Measurements from ENCODE around the gene GPR31. TPM values are rescaled to one million over a fixed set of nuclear protein-coding genes. Genes with fewer than 3 reads are reported as not detected.

The GPR31 gene
- total RNA-seq, 1 donor from 2014 or later, result not detected

- H3K27ac ChIP-seq, result no peak overlapping the region
Measured at GRCh38 chr6:167130712-167131684, 26.8 kb downstream of the GPR31 start.

GRCh38 chr6:167130008-167130677, 27.6 kb downstream of the GPR31 start:
- H3K4me1 ChIP-seq, result no peaks in the 10 kb centered on the region
- TF ChIP-seq CTCF (IDR thresholded peaks at IDR 0.05), result no peak
- no peak for DNase-seq (ENCODE audit: low spot score in 2 of 2)

More at GRCh38 chr6:167130712-167131684, 26.8 kb downstream of the GPR31 start:
- no peak for TF ChIP-seq CTCF (IDR thresholded peaks at IDR 0.05)
- H3K36me3 ChIP-seq, result no peaks in the 10 kb centered on the region
- no peaks in the 10 kb centered on the region for H3K27me3 ChIP-seq
- no peak overlapping the region for H3K4me3 ChIP-seq
- no peaks in the 10 kb centered on the region for H3K4me1 ChIP-seq
- no peak for DNase-seq (ENCODE audit: low spot score in 2 of 2)
- intact Hi-C loops (cut with DNase I), result no loop called here
- H3K9me3 ChIP-seq, result no peaks in the 10 kb centered on the region

GRCh38 chr6:167129562-167129961, 28.2 kb downstream of the GPR31 start:
- H3K4me3 ChIP-seq, result no peak overlapping the region
- intact Hi-C loops (cut with DNase I), result no loop called here
- TF ChIP-seq CTCF (IDR thresholded peaks at IDR 0.05), result no peak
- DNase-seq (ENCODE audit: low spot score in 2 of 2), result no peak
- no peak overlapping the region for H3K27ac ChIP-seq
- H3K36me3 ChIP-seq, result no peaks in the 10 kb centered on the region
- no peaks in the 10 kb centered on the region for H3K4me1 ChIP-seq
- H3K9me3 ChIP-seq, result no peaks in the 10 kb centered on the region
- no peaks in the 10 kb centered on the region for H3K27me3 ChIP-seq

More at GRCh38 chr6:167130008-167130677, 27.6 kb downstream of the GPR31 start:
- intact Hi-C loops (cut with DNase I), result no loop called here
- Histone ChIP-seq H3K27me3 (no peaks in the 10 kb centered on the region), H3K9me3 (no peaks in the 10 kb centered on the region), H3K27ac (no peak overlapping the region), H3K4me3 (no peak overlapping the region), H3K36me3 (no peaks in the 10 kb centered on the region)

GRCh38 chr6:167129159-167129558, 28.6 kb downstream of the GPR31 start:
- intact Hi-C loops (cut with DNase I), result no loop called here
- Histone ChIP-seq H3K9me3 (no peaks in the 10 kb centered on the region), H3K36me3 (no peaks in the 10 kb centered on the region), H3K4me3 (no peak overlapping the region), H3K27me3 (no peaks in the 10 kb centered on the region), H3K27ac (no peak overlapping the region), H3K4me1 (no peaks in the 10 kb centered on the region)
- no peak for TF ChIP-seq CTCF (IDR thresholded peaks at IDR 0.05)
- DNase-seq (ENCODE audit: low spot score in 2 of 2), result no peak

- Histone ChIP-seq H3K27ac (no peak overlapping the region), H3K4me1 (no peaks in the 10 kb centered on the region), H3K27me3 (no peaks in the 10 kb centered on the region), H3K36me3 (no peaks in the 10 kb centered on the region), H3K4me3 (no peak overlapping the region), H3K9me3 (no peaks in the 10 kb centered on the region)
- DNase-seq (ENCODE audit: low spot score in 2 of 2), result no peak
- TF ChIP-seq CTCF (IDR thresholded peaks at IDR 0.05), result no peak
- intact Hi-C loops (cut with DNase I), result no loop called here
Measured at GRCh38 chr6:167127785-167128531, 29.8 kb downstream of the GPR31 start.
